AG09319 (cell line): Measurements from ENCODE around the gene MRPL22.
"Not testable (repeated sequence)": the region's sequence is repeated elsewhere in the genome, so short reads cannot be mapped to it uniquely, and the experiment has no call there.

Source experiments
- DNase-seq: peaks from one replicate; pipeline ENCODE4 v3.0.0-alpha.2; 2010; ENCODE audit warnings: low read depth; ENCODE audit errors: extremely low read depth
- TF ChIP-seq, protein P1 (sequence below): IDR thresholded peaks from 2 replicates; pipeline ENCODE4 v1.5.1; 2011; ENCODE audit warnings: low read depth, mild to moderate bottlenecking, inconsistent platforms, low read length, moderate library complexity

The MRPL22 gene

DNA sequence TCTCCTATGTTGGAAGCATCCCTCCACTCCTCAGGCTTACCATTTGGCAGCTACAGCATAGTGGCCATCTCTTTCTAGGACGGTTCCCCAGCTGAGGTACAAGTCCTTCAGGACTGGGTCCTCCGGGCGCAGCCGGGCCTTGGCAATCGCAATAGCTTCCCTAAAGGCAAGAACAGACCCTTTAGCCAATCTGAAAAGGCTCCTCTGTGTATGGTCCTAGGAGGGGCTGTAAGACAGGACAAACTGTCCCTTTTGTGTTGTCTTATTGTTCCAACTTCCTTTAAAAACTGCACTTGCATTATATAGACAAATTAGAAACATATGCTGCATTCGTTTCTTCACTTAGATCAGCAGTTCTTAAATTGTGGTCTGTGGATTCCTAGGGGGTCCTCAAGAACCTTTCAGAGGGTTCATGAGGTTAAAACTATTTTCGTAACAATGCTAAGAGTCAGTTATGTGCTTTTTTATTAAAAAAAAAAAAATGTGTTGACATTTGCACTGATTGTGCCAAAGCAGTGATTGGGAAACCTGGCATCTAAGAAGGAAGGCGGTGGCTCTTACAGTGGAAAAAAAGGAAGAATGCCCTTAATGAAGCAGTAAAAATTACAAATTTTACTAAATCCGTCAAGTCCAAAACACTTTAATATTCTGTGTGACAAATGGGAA is 41.6 kb upstream of the MRPL22 start:
- no peak for DNase-seq
- TF ChIP-seq, protein P1, sequence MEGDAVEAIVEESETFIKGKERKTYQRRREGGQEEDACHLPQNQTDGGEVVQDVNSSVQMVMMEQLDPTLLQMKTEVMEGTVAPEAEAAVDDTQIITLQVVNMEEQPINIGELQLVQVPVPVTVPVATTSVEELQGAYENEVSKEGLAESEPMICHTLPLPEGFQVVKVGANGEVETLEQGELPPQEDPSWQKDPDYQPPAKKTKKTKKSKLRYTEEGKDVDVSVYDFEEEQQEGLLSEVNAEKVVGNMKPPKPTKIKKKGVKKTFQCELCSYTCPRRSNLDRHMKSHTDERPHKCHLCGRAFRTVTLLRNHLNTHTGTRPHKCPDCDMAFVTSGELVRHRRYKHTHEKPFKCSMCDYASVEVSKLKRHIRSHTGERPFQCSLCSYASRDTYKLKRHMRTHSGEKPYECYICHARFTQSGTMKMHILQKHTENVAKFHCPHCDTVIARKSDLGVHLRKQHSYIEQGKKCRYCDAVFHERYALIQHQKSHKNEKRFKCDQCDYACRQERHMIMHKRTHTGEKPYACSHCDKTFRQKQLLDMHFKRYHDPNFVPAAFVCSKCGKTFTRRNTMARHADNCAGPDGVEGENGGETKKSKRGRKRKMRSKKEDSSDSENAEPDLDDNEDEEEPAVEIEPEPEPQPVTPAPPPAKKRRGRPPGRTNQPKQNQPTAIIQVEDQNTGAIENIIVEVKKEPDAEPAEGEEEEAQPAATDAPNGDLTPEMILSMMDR: no peak

DNA sequence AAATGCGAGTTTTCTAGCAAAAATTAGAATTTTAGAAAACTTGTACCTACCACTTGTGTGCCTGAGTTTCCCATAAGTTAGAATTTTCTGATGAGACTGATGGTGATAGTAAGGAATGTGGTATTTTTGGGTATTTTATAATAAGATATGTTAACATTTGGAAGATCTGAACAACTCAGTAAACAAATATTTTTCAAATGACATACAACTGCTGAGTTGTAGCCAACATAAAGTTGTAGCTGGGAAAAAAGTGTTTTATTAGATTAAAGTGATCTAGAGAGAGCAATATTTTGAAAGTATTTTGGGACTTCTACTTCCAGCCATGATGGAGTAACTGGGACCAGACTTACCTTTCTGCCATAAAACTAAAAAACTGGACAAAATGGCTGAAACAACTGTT is 40.8 kb upstream of the MRPL22 start:
- TF ChIP-seq, protein P1: no peak
- DNase-seq: no peak

DNA sequence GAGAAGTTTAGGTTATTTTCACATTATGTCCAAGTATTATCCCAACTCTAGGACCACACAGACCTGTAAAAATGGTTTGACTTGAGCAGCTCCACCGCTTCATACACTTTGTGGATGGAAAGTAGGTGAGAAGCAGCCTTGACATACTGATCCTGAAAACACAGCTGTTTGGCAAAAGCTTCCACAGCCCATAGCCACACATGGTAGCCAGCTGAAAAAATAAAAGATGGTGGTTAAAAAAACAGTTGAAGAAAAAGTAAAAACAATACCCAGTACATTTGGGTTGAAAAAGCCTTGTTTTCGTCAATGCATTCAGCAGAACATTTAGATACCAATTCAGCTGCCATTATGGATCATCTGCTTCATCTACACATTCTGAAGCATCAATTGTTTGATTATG is 39.6 kb upstream of the MRPL22 start:
- TF ChIP-seq, protein P1: no peak
- no peak for DNase-seq

DNA sequence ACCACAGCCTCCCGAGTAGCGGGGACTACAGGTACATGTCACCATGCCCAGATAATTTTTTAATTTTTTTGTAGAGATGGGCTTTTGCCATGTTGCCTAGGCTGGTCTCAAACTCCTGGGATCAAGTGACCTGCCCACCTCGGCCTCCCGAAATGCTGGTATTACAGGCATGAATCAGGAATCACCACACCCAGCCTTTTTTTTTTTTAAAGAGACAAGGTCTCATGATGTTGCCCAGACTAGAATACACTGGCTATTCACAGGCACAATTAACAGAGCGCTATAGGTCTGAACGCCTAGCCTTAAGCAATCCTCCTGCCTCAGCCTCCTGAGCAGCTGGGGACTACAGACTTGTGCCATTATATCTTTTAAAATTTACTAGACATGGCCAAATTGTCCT is 39.0 kb upstream of the MRPL22 start:
- DNase-seq: no peak
- TF ChIP-seq, protein P1: no peak

DNA sequence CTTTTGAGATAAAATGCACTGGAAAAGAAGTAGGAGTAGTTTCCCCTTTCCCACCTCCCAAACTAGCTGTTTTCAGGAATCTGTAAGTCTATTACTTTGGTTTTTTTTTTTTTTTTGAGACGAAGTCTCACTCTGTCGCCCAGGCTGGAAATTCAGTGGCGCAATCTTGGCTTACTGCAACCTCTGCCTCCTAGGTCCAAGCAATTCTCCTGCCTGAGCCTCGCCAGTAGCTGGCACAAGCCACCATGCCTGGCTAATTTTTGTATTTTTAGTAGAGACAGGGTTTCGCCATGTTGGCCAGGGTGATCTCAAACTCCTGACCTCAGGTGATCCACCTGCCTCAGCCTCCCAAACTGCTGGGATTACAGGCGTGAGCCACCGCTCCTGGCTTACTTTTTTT is 35.3 kb upstream of the MRPL22 start:
- not testable (repeated sequence) for DNase-seq

DNA sequence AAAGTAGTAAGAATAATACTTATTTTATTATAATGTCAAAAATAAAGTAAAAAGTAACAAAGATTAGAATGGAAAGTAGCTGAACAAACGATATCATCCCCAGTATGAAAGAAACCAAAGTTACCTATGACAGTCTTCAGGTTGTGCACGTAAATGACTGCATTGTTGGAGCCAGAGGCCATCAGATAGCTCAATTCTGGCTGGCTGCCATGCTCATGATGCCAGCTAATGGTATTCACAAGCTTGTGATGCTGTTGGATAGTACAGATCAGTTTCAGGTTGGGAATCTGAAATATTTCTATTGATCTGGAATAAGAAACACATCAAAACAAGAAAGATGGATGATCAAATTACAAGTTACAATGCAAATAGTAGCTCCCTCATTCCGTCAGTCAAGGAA is 24.0 kb upstream of the MRPL22 start:
- TF ChIP-seq, protein P1: no peak
- no peak for DNase-seq

DNA sequence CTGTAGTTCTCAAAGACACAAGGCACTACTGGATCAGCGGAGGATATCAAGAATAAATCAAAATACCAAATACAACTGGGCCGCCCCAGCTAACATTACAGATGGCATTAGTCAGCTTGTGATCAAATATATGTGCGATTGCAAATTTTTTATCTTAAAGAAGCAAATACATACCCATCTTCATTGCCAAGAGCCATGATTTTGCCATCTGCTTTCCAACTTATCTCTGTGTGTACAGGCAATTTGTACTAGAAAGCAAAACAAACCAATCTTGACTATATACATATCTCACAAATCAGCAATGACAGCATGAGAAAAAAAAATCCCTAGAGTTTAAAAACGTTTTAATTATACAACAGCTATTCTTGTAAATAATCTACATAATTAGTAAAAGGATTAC is 23.1 kb upstream of the MRPL22 start:
- TF ChIP-seq, protein P1: no peak
- no peak for DNase-seq
